Activated T-helper 17 cell treated with anti-CD3 and anti-CD28 coated beads, Interleukin-2, amount 50 U/mL, for 72 hours (primary cell): ENCODE results near the gene CDK14. TPM values are rescaled to one million over a fixed set of nuclear protein-coding genes. Genes with fewer than 3 reads are reported as not detected.
A peak's percentile ranks its signal among the peaks of the same experiment; 100 is the strongest.
"Not testable (repeated sequence)": the region's sequence is repeated elsewhere in the genome, so short reads cannot be mapped to it uniquely, and the experiment has no call there.

Experiments
- ATAC-seq: fragments of 150-1000 bp; cut with Tn5 transposase; replicated peaks from 2 replicates; pipeline ENCODE4 v1.10.0; 2021; ENCODE audit warnings: mild to moderate bottlenecking, moderate library complexity
- H3K27ac Mint-ChIP-seq: one replicate; pipeline ENCODE4 v1.8.0; 2022; ENCODE audit warnings: mixed read lengths
- H3K27me3 Mint-ChIP-seq: one replicate; pipeline ENCODE4 v1.8.0; 2022; ENCODE audit warnings: mixed read lengths
- H3K36me3 Mint-ChIP-seq: one replicate; pipeline ENCODE4 v1.8.0; 2022; ENCODE audit warnings: low read depth, mild to moderate bottlenecking, mixed read lengths
- H3K4me1 Mint-ChIP-seq: one replicate; pipeline ENCODE4 v1.8.0; 2022; ENCODE audit warnings: mixed read lengths
- H3K4me3 Mint-ChIP-seq: one replicate; pipeline ENCODE4 v1.8.0; 2022; ENCODE audit warnings: mild to moderate bottlenecking, mixed read lengths
- H3K9me3 Mint-ChIP-seq: one replicate; pipeline ENCODE4 v1.8.0; 2022; ENCODE audit warnings: mixed read lengths
- total RNA-seq, 2 donors: library from RNA; stranded (reverse); gene quantifications; one replicate each; pipeline ENCODE4 v1.2.3, GENCODE V29; 2022

The CDK14 gene
- total RNA-seq, 2 donors from 2014 or later, result 0.04 to 1.4 TPM

GRCh38 chr7:90720984-90721760 lies 125.1 kb downstream of the CDK14 start:
- Mint-ChIP-seq H3K9me3 (no peaks in the 10 kb centered on the region), H3K27ac (no peak overlapping the region), H3K36me3 (no peaks in the 10 kb centered on the region), H3K4me3 (no peak overlapping the region), H3K4me1 (no peaks in the 10 kb centered on the region), H3K27me3 (no peaks in the 10 kb centered on the region)
- no peak for ATAC-seq

GRCh38 chr7:90721869-90722431 lies 125.8 kb downstream of the CDK14 start:
- H3K27ac Mint-ChIP-seq, result no peak overlapping the region
- no peaks in the 10 kb centered on the region for H3K36me3 Mint-ChIP-seq
- no peak overlapping the region for H3K4me3 Mint-ChIP-seq
- no peaks in the 10 kb centered on the region for H3K27me3 Mint-ChIP-seq
- no peaks in the 10 kb centered on the region for H3K4me1 Mint-ChIP-seq
- ATAC-seq, result no peak
- H3K9me3 Mint-ChIP-seq, result no peaks in the 10 kb centered on the region

- Mint-ChIP-seq H3K9me3 (no peaks in the 10 kb centered on the region), H3K36me3 (no peaks in the 10 kb centered on the region), H3K27me3 (no peaks in the 10 kb centered on the region), H3K27ac (no peak overlapping the region), H3K4me3 (no peak overlapping the region), H3K4me1 (no peaks in the 10 kb centered on the region)
- ATAC-seq, result no peak
These were observed 127.1 kb downstream of the CDK14 start for GRCh38 chr7:90723233-90723632.

- no peaks in the 10 kb centered on the region for H3K4me1 Mint-ChIP-seq
- H3K27me3 Mint-ChIP-seq, result no peaks in the 10 kb centered on the region
- H3K9me3 Mint-ChIP-seq, result no peaks in the 10 kb centered on the region
- no peak overlapping the region for H3K4me3 Mint-ChIP-seq
- H3K27ac Mint-ChIP-seq, result no peak overlapping the region
- H3K36me3 Mint-ChIP-seq, result no peaks in the 10 kb centered on the region
- no peak for ATAC-seq
These were observed 127.7 kb downstream of the CDK14 start for GRCh38 chr7:90723866-90724265.

- Mint-ChIP-seq H3K4me1 (no peaks in the 10 kb centered on the region), H3K4me3 (no peak overlapping the region), H3K27me3 (no peaks in the 10 kb centered on the region), H3K9me3 (no peaks in the 10 kb centered on the region), H3K27ac (no peak overlapping the region), H3K36me3 (no peaks in the 10 kb centered on the region)
- no peak for ATAC-seq
These were observed 130.0 kb downstream of the CDK14 start for GRCh38 chr7:90726120-90726519.

GRCh38 chr7:90726623-90727022 lies 130.5 kb downstream of the CDK14 start:
- no peaks in the 10 kb centered on the region for H3K9me3 Mint-ChIP-seq
- no peaks in the 10 kb centered on the region for H3K36me3 Mint-ChIP-seq
- no peak for ATAC-seq
- H3K4me3 Mint-ChIP-seq, result no peak overlapping the region
- H3K27me3 Mint-ChIP-seq, result no peaks in the 10 kb centered on the region
- no peak overlapping the region for H3K27ac Mint-ChIP-seq
- no peaks in the 10 kb centered on the region for H3K4me1 Mint-ChIP-seq

GRCh38 chr7:90727412-90727811 lies 131.3 kb downstream of the CDK14 start:
- H3K27me3 Mint-ChIP-seq, result no peaks in the 10 kb centered on the region
- H3K9me3 Mint-ChIP-seq, result no peaks in the 10 kb centered on the region
- H3K4me1 Mint-ChIP-seq, result no peaks in the 10 kb centered on the region
- no peak overlapping the region for H3K27ac Mint-ChIP-seq
- no peaks in the 10 kb centered on the region for H3K36me3 Mint-ChIP-seq
- no peak overlapping the region for H3K4me3 Mint-ChIP-seq
- no peak for ATAC-seq

GRCh38 chr7:90728568-90728967 lies 132.4 kb downstream of the CDK14 start:
- Mint-ChIP-seq H3K4me1 (no peaks in the 10 kb centered on the region), H3K9me3 (peaks cover 1% of the 10 kb centered on the region), H3K4me3 (no peak overlapping the region), H3K27ac (no peak overlapping the region), H3K27me3 (no peaks in the 10 kb centered on the region), H3K36me3 (no peaks in the 10 kb centered on the region)
- no peak for ATAC-seq

- H3K9me3 Mint-ChIP-seq, result not testable (repeated sequence)
These were observed 139.6 kb downstream of the CDK14 start for GRCh38 chr7:90735611-90736280.

GRCh38 chr7:90736316-90736715 lies 140.2 kb downstream of the CDK14 start:
- Mint-ChIP-seq H3K36me3 (no peaks in the 10 kb centered on the region), H3K27me3 (peaks cover 4% of the 10 kb centered on the region), H3K4me1 (no peaks in the 10 kb centered on the region), H3K9me3 (peaks cover 8% of the 10 kb centered on the region), H3K4me3 (no peak overlapping the region), H3K27ac (no peak overlapping the region)
- ATAC-seq, result no peak

More at GRCh38 chr7:90735611-90736280, 139.6 kb downstream of the CDK14 start:
- H3K27me3 Mint-ChIP-seq, H3K4me3 Mint-ChIP-seq, H3K4me1 Mint-ChIP-seq, H3K27ac Mint-ChIP-seq, H3K36me3 Mint-ChIP-seq, ATAC-seq: not testable (repeated sequence)

GRCh38 chr7:90736968-90737939 lies 141.1 kb downstream of the CDK14 start:
- Mint-ChIP-seq H3K27me3 (peaks cover 4% of the 10 kb centered on the region), H3K4me1 (no peaks in the 10 kb centered on the region), H3K9me3 (peaks cover 8% of the 10 kb centered on the region), H3K36me3 (no peaks in the 10 kb centered on the region), H3K27ac (no peak overlapping the region), H3K4me3 (no peak overlapping the region)
- peak; percentile 31 for ATAC-seq

- no peak overlapping the region for H3K27ac Mint-ChIP-seq
- no peaks in the 10 kb centered on the region for H3K4me1 Mint-ChIP-seq
- H3K36me3 Mint-ChIP-seq, result no peaks in the 10 kb centered on the region
- H3K27me3 Mint-ChIP-seq, result peaks cover 4% of the 10 kb centered on the region
- ATAC-seq, result no peak
- no peak overlapping the region for H3K4me3 Mint-ChIP-seq
- peaks cover 8% of the 10 kb centered on the region for H3K9me3 Mint-ChIP-seq
These were observed 142.1 kb downstream of the CDK14 start for GRCh38 chr7:90738249-90738648.

- Mint-ChIP-seq H3K9me3 (no peaks in the 10 kb centered on the region), H3K27ac (no peak overlapping the region), H3K36me3 (no peaks in the 10 kb centered on the region), H3K4me1 (no peaks in the 10 kb centered on the region), H3K4me3 (no peak overlapping the region), H3K27me3 (no peaks in the 10 kb centered on the region)
- no peak for ATAC-seq
These were observed 143.6 kb downstream of the CDK14 start for GRCh38 chr7:90739716-90740115.

- no peak for ATAC-seq
- Mint-ChIP-seq H3K27me3 (no peaks in the 10 kb centered on the region), H3K9me3 (no peaks in the 10 kb centered on the region), H3K36me3 (no peaks in the 10 kb centered on the region), H3K4me3 (no peak overlapping the region), H3K27ac (no peak overlapping the region), H3K4me1 (no peaks in the 10 kb centered on the region)
These were observed 144.3 kb downstream of the CDK14 start for GRCh38 chr7:90740386-90740785.
